Glutamatergic neuron (in vitro differentiated cells): ENCODE results near the gene TPM3. TPM values are rescaled to one million over a fixed set of nuclear protein-coding genes. Genes with fewer than 3 reads are reported as not detected.

ENCODE experiments used
- DNase-seq: peaks from one replicate; pipeline ENCODE4 v3.0.0; 2022
- H3K27ac Mint-ChIP-seq: one replicate; pipeline ENCODE4 v1.8.0; 2020; ENCODE audit warnings: mild to moderate bottlenecking, mixed read lengths, inconsistent platforms; ENCODE audit not compliant: unreplicated experiment
- H3K27me3 Mint-ChIP-seq: one replicate; pipeline ENCODE4 v1.8.0; 2020; ENCODE audit warnings: mild to moderate bottlenecking, moderate library complexity, mixed read lengths, inconsistent platforms; ENCODE audit not compliant: unreplicated experiment
- H3K36me3 Mint-ChIP-seq: one replicate; pipeline ENCODE4 v1.8.0; 2020; ENCODE audit warnings: mild to moderate bottlenecking, mixed read lengths, inconsistent platforms; ENCODE audit not compliant: unreplicated experiment
- H3K4me1 Mint-ChIP-seq: one replicate; pipeline ENCODE4 v1.8.0; 2020; ENCODE audit warnings: mild to moderate bottlenecking, low read depth, mixed read lengths, inconsistent platforms; ENCODE audit not compliant: unreplicated experiment
- H3K4me3 Mint-ChIP-seq: one replicate; pipeline ENCODE4 v1.8.0; 2020; ENCODE audit warnings: mild to moderate bottlenecking, mixed read lengths, inconsistent platforms; ENCODE audit not compliant: unreplicated experiment
- H3K9me3 Mint-ChIP-seq: one replicate; pipeline ENCODE4 v1.8.0; 2020; ENCODE audit warnings: mild to moderate bottlenecking, moderate library complexity, mixed read lengths, inconsistent platforms; ENCODE audit not compliant: unreplicated experiment
- CTCF ChIP-seq: fragments of 200-600 bp; sonication (generic); IDR thresholded peaks from one replicate; pipeline ENCODE4 v1.5.0; 2021; ENCODE audit not compliant: partially characterized antibody, unreplicated experiment
- total RNA-seq: library from RNA; stranded (reverse); fragmentation: NEBNext Ultra II Directional; extraction: Animal tissue kit (Norgen Biotek cat#: 25700); gene quantifications from one replicate; pipeline ENCODE4 v1.2.1, GENCODE V29; 2021; ENCODE audit not compliant: unreplicated experiment

TPM3 gene
- total RNA-seq, 1 donor from 2014 or later = 392 TPM

- H3K4me3 Mint-ChIP-seq = peak overlapping the region; percentile 97
- H3K36me3 Mint-ChIP-seq = no peaks in the 10 kb centered on the region
- peaks cover 8% of the 10 kb centered on the region for H3K27me3 Mint-ChIP-seq
- H3K27ac Mint-ChIP-seq = peak overlapping the region; percentile 98
- peaks cover 15% of the 10 kb centered on the region for H3K9me3 Mint-ChIP-seq
- no peak for TF ChIP-seq CTCF
- no peak for DNase-seq
- H3K4me1 Mint-ChIP-seq = peaks cover 31% of the 10 kb centered on the region
Measured at GRCh38 chr1:154222518-154222917, 30.6 kb upstream of the TPM3 start.

GRCh38 chr1:154221278-154222001 is 29.5 kb upstream of the TPM3 start:
- DNase-seq = peak; percentile 61
- Mint-ChIP-seq H3K27ac (peak overlapping the region; percentile 98), H3K27me3 (peaks cover 8% of the 10 kb centered on the region), H3K4me3 (peak overlapping the region; percentile 97), H3K9me3 (peaks cover 15% of the 10 kb centered on the region), H3K4me1 (peaks cover 31% of the 10 kb centered on the region), H3K36me3 (no peaks in the 10 kb centered on the region)
- no peak for TF ChIP-seq CTCF

DNA sequence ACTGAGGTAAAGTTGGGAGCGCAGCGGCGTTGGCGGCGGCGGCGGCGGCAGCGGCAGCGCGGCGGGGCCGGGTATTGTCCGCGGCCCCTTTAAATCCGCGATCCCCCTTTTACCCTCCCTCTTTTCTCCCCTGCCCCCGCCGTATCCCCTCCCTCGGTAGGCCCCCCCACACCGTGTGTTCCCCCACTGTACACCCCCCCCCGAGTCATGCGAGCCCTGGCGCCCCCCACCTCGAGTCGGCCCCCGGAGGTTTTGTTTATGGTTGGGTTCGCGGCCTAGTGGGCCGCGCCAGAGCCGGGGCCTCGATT is 29.0 kb upstream of the TPM3 start:
- H3K9me3 Mint-ChIP-seq = peaks cover 15% of the 10 kb centered on the region
- peak overlapping the region; percentile 98 for H3K27ac Mint-ChIP-seq
- no peak for TF ChIP-seq CTCF
- no peaks in the 10 kb centered on the region for H3K36me3 Mint-ChIP-seq
- H3K4me1 Mint-ChIP-seq = peaks cover 31% of the 10 kb centered on the region
- peaks cover 8% of the 10 kb centered on the region for H3K27me3 Mint-ChIP-seq
- peak overlapping the region; percentile 97 for H3K4me3 Mint-ChIP-seq
- no peak for DNase-seq

DNA sequence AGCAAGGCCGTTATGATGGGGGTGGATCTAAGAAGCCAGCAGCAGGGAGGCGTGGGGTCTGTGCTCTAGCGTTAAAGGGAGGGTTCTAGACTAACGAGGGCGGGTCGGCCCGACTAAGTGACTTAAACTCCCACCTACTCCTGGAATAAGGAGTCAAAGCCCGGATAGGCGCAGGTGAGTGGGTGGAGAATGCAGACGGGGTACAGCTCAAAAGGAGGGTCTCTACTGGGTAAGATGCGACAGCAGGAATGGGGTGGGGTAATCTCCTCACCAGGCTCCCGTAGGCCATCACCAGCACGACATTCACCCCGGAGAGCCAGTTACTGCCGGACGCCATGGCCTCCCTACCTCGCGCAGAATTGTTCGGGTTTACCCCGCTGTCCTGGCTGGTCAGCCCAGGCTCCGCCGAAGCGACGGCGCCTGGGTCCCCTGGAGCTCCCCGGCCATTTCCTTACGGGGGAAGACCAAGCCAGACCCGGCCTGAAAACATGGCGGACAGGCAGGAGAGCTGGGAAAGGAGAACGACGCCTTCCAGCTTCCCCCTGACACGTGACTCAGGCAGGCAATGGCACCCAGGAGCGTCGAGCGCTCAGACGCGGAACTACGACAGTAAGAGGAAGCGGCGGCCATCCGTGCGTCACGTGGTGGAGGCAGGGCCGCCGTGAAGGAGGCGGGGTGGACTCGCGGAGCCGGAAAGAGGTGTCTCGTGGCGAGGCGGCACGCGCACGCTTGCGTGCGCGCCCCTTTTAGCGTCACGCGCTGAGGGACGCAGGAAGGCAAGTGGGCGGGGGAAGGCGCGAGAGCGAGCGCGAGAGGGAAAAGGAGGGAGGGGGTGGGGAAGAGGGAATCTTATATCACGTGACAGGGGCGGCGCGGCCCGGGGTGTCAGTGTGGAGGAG is 28.4 kb upstream of the TPM3 start, which contains the start of gene UBAP2L:
UBAP2L (plus strand) TSS at position 885 of the 899 bp plus-strand sequence. CDS start 4,169 bp downstream, outside the sequence.
- Mint-ChIP-seq H3K27ac (peak within 1 kb of the TSS; percentile 98), H3K9me3 (peaks cover 15% of the 10 kb centered on the region), H3K4me3 (peak within 1 kb of the TSS; percentile 97), H3K27me3 (peaks cover 8% of the 10 kb centered on the region), H3K4me1 (peaks cover 31% of the 10 kb centered on the region), H3K36me3 (no peaks in the 10 kb centered on the region)
- peak; percentile 98 for DNase-seq
- TF ChIP-seq CTCF = no peak
